Stimulated activated CD4-positive, alpha-beta T cell treated with anti-CD3 and anti-CD28 coated beads, Interleukin-2, amount 100 ng/mL, for 4 hours (primary cell): ENCODE results near the gene B4GAT1.
"Not testable (repeated sequence)": the region's sequence is repeated elsewhere in the genome, so short reads cannot be mapped to it uniquely, and the experiment has no call there.

Source experiments
- DNase-seq: peaks from one replicate; pipeline ENCODE4 v3.0.0-alpha.2; 2020; ENCODE audit warnings: low read depth

The B4GAT1 gene

GRCh38 chr11:66322732-66323427, 24.5 kb downstream of the B4GAT1 start:
- DNase-seq: no peak

GRCh38 chr11:66321606-66322005, 25.8 kb downstream of the B4GAT1 start:
- no peak for DNase-seq

GRCh38 chr11:66320748-66321147, 26.7 kb downstream of the B4GAT1 start:
- DNase-seq: not testable (repeated sequence)

GRCh38 chr11:66320289-66320688, 27.1 kb downstream of the B4GAT1 start:
- not testable (repeated sequence) for DNase-seq

GRCh38 chr11:66318600-66318970, 28.8 kb downstream of the B4GAT1 start:
- no peak for DNase-seq

GRCh38 chr11:66317723-66318599, 29.5 kb downstream of the B4GAT1 start:
- DNase-seq: no peak

GRCh38 chr11:66317322-66317722, 30.1 kb downstream of the B4GAT1 start:
- DNase-seq: no peak

- no peak for DNase-seq
These were observed 30.6 kb downstream of the B4GAT1 start, which contains the start of gene CD248 for GRCh38 chr11:66316849-66317251. Gene CD248 (minus strand): TSS chr11:66317044. CDS start chr11:66317027, 17 bp downstream.

GRCh38 chr11:66315921-66316811, 31.3 kb downstream of the B4GAT1 start:
- DNase-seq: no peak

GRCh38 chr11:66315498-66315885, 31.9 kb downstream of the B4GAT1 start:
- DNase-seq: no peak

GRCh38 chr11:66314561-66315497, 32.6 kb downstream of the B4GAT1 start:
- DNase-seq: no peak

- no peak for DNase-seq
These were observed 33.3 kb downstream of the B4GAT1 start for GRCh38 chr11:66314186-66314501.

GRCh38 chr11:66313321-66314185, 33.9 kb downstream of the B4GAT1 start:
- DNase-seq: no peak

- DNase-seq: peak; percentile 95
These were observed 34.7 kb downstream of the B4GAT1 start for GRCh38 chr11:66312549-66313320.

GRCh38 chr11:66311965-66312548, 35.4 kb downstream of the B4GAT1 start:
- DNase-seq: peak; percentile 99

GRCh38 chr11:66311470-66311964, 35.9 kb downstream of the B4GAT1 start:
- no peak for DNase-seq

- not testable (repeated sequence) for DNase-seq
These were observed 36.5 kb downstream of the B4GAT1 start for GRCh38 chr11:66310803-66311440.

GRCh38 chr11:66310324-66310723, 37.1 kb downstream of the B4GAT1 start:
- no peak for DNase-seq
